Measurements from ENCODE around the gene ROR1. TPM values are rescaled to one million over a fixed set of nuclear protein-coding genes. Genes with fewer than 3 reads are reported as not detected.

The ROR1 gene
- total RNA-seq, 1 donor from 2014 or later, result 131 TPM

DNA sequence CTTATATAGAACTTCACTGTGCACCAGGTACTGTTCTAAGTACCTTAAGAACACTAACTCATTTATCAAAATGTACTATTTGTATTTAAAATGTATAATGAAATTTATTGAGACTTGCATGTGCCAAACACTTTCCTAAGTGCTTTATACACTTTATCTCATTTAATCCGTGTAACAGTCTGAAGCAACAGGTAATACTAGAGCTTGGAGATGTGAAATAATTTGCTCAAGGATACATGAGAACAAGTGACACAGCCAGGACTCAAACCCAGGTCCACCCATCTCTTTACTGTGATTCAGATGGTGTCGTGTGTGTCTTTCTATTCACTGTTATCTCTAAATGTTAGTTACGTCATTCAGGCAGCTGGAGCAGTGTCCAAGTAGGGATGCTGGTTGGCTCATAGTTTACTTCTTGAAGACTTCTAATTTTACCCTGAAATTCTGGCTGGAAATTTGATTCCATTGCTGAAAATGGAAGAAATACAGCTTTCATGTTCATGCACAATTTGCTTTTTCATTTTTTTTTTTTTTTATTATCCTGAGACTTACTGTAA is 259.9 kb downstream of the ROR1 start:
- Mint-ChIP-seq H3K4me3 (ENCODE audit: unreplicated experiment) (no peak overlapping the region), H3K27me3 (ENCODE audit: low read depth) (no peaks in the 10 kb centered on the region), H3K36me3 (ENCODE audit: low read depth) (peaks cover 36% of the 10 kb centered on the region), H3K4me1 (ENCODE audit: low read depth) (peaks cover 83% of the 10 kb centered on the region), H3K9me3 (ENCODE audit: low read depth) (peaks cover 10% of the 10 kb centered on the region), H3K27ac (ENCODE audit: unreplicated experiment) (peak overlapping the region; percentile 90)
- DNase-seq (ENCODE audit: low spot score), result no peak
- no peak for TF ChIP-seq CTCF (IDR thresholded peaks at IDR 0.05)

- Mint-ChIP-seq H3K4me3 (ENCODE audit: unreplicated experiment) (no peak overlapping the region), H3K27ac (ENCODE audit: unreplicated experiment) (peak overlapping the region; percentile 73), H3K27me3 (ENCODE audit: low read depth) (no peaks in the 10 kb centered on the region), H3K4me1 (ENCODE audit: low read depth) (peaks cover 93% of the 10 kb centered on the region), H3K9me3 (ENCODE audit: low read depth) (peaks cover 5% of the 10 kb centered on the region), H3K36me3 (ENCODE audit: low read depth) (peaks cover 22% of the 10 kb centered on the region)
- no peak for DNase-seq (ENCODE audit: low spot score)
- TF ChIP-seq CTCF (IDR thresholded peaks at IDR 0.05), result no peak
These were observed 262.7 kb downstream of the ROR1 start for GRCh38 chr1:64036549-64036948.

- no peak for DNase-seq (ENCODE audit: low spot score)
- TF ChIP-seq CTCF (IDR thresholded peaks at IDR 0.05), result no peak
These were observed 264.3 kb downstream of the ROR1 start for GRCh38 chr1:64038119-64038518.

GRCh38 chr1:64038965-64039364 is 265.1 kb downstream of the ROR1 start:
- no peak for DNase-seq (ENCODE audit: low spot score)
- no peak overlapping the region for H3K4me3 Mint-ChIP-seq (ENCODE audit: unreplicated experiment)
- H3K27ac Mint-ChIP-seq (ENCODE audit: unreplicated experiment), result peak overlapping the region; percentile 94
- peaks cover 13% of the 10 kb centered on the region for H3K36me3 Mint-ChIP-seq (ENCODE audit: low read depth)
- TF ChIP-seq CTCF (IDR thresholded peaks at IDR 0.05), result no peak
- H3K4me1 Mint-ChIP-seq (ENCODE audit: low read depth), result peaks cover 96% of the 10 kb centered on the region
- no peaks in the 10 kb centered on the region for H3K27me3 Mint-ChIP-seq (ENCODE audit: low read depth)
- peaks cover 5% of the 10 kb centered on the region for H3K9me3 Mint-ChIP-seq (ENCODE audit: low read depth)

More at GRCh38 chr1:64038119-64038518, 264.3 kb downstream of the ROR1 start:
- H3K27ac Mint-ChIP-seq (ENCODE audit: unreplicated experiment), result peak overlapping the region; percentile 94
- H3K9me3 Mint-ChIP-seq (ENCODE audit: low read depth), result peaks cover 5% of the 10 kb centered on the region
- no peaks in the 10 kb centered on the region for H3K27me3 Mint-ChIP-seq (ENCODE audit: low read depth)
- no peak overlapping the region for H3K4me3 Mint-ChIP-seq (ENCODE audit: unreplicated experiment)
- peaks cover 13% of the 10 kb centered on the region for H3K36me3 Mint-ChIP-seq (ENCODE audit: low read depth)
- peaks cover 93% of the 10 kb centered on the region for H3K4me1 Mint-ChIP-seq (ENCODE audit: low read depth)

GRCh38 chr1:64039390-64039926 is 265.6 kb downstream of the ROR1 start:
- Mint-ChIP-seq H3K4me3 (ENCODE audit: unreplicated experiment) (no peak overlapping the region), H3K27me3 (ENCODE audit: low read depth) (no peaks in the 10 kb centered on the region), H3K9me3 (ENCODE audit: low read depth) (peaks cover 5% of the 10 kb centered on the region), H3K4me1 (ENCODE audit: low read depth) (peaks cover 96% of the 10 kb centered on the region), H3K27ac (ENCODE audit: unreplicated experiment) (peak overlapping the region; percentile 94), H3K36me3 (ENCODE audit: low read depth) (peaks cover 13% of the 10 kb centered on the region)
- DNase-seq (ENCODE audit: low spot score), result no peak
- TF ChIP-seq CTCF (IDR thresholded peaks at IDR 0.05), result no peak
